CD4-positive, alpha-beta T cell treated with Interleukin-4 for 1 hour (primary cell): Measurements from ENCODE around the gene IL7R.

Experiments used
- DNase-seq, 2 donors: peaks; one replicate each; pipeline ENCODE4 v3.0.0-alpha.2; 2020 to 2022

IL7R gene, protein sequence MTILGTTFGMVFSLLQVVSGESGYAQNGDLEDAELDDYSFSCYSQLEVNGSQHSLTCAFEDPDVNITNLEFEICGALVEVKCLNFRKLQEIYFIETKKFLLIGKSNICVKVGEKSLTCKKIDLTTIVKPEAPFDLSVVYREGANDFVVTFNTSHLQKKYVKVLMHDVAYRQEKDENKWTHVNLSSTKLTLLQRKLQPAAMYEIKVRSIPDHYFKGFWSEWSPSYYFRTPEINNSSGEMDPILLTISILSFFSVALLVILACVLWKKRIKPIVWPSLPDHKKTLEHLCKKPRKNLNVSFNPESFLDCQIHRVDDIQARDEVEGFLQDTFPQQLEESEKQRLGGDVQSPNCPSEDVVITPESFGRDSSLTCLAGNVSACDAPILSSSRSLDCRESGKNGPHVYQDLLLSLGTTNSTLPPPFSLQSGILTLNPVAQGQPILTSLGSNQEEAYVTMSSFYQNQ

DNA sequence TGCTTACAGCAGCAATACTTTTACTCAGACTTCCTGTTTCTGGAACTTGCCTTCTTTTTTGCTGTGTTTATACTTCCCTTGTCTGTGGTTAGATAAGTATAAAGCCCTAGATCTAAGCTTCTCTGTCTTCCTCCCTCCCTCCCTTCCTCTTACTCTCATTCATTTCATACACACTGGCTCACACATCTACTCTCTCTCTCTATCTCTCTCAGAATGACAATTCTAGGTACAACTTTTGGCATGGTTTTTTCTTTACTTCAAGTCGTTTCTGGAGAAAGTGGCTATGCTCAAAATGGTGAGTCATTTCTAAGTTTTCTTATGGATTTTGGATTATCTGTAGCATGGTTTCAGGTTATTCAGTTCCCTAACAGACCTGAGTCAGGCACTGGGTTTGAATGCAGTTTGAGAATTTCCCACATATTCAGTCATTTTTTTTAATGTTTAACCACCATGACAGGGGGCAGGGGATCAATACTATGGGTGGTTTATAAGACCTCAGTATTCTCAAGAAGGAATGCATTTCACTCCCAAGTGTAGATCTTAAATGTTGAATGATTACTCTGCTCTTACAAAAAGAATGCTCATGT, at the start of gene IL7R:
Gene IL7R, plus strand, starts transcription at position 127 of the 587 bp plus-strand sequence. Its CDS starts 87 bp downstream, at position 214.
- DNase-seq: peak in 1 of 2 donors; percentile 88

DNA sequence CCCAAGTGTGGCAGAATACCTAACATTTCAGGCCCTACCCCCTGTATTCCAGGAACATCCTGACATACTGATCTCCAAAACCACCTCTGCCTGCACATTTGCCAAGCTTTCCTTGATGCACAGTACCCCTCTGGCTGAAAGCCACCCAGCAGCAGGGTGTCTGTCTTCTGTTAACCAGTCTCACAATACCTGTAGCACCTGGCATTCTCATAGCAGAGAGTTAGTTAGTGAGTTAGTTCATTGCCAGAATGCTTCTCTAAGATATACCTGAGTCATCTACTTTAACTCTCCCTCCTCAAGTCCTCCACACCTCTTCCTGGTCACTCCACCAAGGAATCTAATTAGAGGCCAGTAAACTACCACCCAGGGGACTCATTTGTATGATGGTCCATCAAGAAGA, 46.1 kb upstream of the IL7R start:
- DNase-seq: peak; percentile 38 to 60

DNA sequence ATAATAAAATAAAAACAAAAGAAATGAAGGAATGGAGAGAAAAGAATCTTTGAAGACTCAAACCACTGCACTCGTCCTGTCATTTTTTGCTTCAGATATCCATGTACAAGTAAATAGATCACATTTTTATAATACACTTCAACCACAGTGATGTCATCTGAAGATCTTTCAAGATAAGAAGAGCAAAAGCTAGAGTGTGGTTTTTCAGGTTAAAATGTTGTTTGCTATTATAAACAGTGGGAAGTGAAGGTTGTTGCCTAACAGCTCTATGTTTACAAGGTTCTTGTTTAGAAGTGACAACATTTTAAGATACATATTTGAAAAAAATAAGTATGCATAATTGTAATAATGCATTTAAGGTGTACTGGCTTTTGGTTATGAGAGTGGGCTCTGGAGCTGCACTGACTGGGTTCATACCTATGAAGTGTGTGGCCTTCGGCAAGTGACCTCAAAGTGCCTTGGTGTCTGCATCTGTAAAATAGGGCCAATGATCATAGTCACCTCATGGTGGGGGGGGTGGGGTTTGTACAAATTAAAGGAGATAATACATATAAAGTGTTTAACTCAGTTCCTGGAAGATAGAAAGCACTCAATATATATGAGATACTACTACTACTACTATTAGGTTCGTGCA, 45.5 kb upstream of the IL7R start:
- peak; percentile 54 to 93 for DNase-seq

DNA sequence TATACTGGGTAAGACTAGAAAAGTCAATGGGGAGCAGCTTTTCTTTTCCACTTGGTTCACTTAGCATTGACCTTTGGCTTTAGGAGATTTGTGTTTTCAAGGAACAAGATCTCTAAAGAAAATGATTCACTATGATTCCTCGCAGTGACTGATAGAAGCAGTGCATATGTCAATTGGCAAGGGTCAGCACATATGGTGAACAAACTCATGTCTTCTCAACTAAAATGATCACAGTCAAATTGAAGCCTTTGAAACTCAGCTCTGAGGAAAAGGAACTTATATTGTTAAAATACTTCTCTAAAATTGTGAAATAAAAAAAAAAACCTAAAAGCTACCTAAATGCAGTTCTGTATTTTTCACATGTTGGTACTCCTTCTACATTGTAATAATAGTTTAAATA, 43.2 kb upstream of the IL7R start:
- DNase-seq: no peak

DNA sequence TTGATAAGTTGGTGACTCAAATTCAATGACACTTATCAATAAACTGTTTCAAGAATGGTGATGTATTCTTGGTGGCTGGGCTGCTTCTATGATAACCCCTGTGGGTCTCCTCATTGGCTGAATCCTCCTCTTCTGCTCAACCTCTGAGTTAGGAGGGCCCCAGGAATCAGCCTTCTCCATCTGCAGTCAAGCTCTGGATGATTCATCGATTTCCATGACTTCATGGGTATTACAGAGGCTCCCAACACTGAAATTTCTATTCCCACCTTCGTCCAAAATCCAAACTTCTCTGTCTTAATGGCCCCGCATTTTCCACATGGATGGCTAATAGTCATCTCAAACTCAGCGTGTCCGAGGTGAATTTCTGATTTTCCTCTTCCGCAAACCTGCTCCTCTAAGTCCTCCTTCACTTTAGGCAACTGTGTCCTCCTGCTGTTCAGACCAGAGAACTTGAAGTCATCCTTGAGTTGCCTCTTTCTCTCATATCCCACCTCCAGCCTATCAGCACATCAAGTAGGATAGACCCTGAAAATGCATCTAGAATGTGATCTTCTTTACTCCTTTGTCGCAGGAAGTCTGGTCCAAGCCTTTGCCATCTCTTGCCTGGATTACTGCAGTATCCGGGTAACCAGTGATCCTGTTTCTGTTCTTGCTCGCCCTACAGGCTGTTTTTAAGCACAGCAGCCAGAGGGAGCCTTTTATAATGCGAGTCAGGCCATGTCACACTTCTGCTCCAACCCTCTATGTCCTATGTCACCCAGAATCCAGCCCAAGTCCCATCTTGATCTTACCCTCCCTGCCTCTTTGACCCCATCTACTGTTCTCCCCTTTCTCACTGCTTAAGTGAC, 41.4 kb upstream of the IL7R start:
- peak; percentile 41 to 73 for DNase-seq

DNA sequence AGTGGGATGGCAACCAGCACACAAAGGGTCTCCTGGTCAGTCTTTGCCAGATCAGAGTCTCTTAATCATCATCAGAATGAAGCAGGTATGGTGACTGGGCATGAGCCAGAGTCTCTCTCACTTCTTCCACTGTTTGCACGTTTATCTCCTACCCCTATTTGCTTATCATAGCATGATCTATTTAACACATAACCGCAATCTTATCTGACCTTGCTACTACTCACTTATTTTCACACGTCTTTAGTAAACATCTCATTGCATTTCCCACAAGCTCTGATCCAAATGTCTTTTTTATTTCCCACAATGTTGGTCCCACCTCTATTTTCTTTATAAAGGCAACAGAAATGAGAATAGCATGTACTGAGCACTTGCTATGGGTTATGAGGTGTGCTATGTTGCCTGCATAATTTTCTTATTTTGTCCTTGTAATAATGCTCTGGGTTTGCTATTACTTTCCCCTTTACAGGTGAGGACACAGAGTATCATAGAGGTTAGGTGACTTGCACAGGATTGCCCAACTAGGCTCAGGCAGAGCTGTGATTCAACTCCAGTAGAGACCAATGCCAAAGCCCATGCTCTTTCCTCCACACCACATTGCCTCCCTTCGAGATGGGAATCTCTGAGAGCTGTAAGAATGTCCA, 39.7 kb upstream of the IL7R start:
- peak in 1 of 2 donors; percentile 71 for DNase-seq

DNA sequence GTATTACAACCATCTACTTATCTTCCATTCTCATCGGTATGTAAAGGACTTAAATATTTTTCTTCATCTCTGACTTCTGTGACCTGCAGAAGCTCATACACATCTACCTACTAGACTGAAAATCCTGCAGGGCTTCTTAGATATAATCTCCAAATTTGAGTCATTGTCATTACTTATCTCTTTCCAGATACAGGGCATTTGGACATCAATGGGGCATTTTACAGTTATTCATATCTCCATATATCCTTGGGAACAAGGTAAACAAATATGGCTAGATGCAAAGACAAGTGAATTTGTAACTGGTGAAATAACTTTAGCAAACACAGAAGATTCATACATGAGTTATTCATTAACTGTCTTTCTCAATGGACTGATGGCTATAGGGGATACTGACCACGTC, 37.7 kb upstream of the IL7R start:
- DNase-seq: no peak

DNA sequence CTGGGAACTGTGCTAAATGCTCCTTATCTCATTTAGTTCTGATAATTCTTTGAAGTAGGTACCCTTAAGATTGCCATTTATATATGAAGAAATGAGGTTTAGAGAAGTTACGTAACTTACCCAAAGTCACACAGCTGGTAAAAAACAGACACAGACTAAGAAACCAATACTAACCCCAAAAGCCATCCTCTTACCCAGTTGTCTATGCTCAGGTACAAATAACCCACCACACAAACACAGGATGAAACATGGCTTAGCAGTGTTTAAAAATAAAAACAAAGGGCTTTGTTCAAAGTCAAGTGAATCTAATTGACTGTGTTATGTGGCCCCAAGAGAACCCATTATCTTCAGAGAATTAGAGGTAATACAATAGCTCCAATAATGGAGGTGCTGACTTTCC, 37.0 kb upstream of the IL7R start:
- DNase-seq: peak in 1 of 2 donors; percentile 43

DNA sequence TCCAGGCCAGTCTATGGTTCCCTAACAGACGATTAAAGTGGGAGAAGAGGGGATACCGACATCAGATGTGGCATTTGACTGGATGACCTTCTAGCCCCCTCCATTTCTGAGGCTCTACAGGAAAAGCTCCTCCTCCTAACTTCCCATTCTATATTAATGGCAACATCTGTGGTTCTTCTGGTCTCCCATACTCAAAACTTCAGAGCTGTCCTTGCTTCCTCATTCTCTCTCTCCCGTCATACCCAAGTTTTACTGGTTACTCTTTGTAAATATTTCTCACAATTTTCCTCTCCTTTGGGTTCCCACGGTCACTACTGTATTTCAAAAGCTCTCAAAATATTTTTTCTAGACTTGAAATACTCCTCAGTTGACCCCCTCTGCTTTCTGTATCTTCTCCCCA, 36.0 kb upstream of the IL7R start:
- DNase-seq: no peak

DNA sequence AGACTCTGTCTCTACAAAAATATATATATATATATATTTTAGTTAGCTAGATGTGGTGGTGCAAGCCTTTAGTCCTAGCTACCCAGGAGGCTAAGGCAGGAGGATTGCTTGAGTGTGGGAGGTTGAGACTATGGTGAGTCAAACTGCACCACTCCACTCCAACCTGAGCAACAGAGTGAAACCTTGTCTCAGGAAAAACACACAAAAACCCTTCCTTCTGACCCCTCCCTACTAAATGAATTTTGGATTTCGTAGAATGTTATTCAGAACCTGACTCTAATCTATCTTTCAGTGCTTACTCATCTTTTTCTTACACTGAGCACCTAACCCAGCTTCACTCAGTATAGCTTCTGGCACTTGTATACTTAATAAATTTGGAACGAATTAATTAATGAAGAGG, 35.2 kb upstream of the IL7R start:
- no peak for DNase-seq

DNA sequence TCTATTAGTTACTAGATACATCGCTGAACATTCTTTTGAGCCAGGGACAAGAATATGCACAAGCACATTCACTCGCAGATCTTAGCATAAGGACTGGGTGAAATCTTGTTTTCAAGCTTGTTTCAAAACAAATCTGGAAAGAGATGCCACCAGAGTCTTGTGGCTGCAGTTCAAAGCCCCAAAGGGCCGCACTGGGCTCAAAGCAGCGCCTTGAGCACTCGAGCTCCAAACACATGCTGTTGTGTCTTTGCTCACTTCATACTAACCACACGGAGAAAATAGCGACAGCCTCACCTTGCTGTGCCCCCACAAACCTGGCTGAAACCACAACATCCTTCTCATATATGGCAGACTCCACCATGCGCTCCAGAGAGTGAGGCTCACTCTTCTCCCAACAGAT, 34.2 kb upstream of the IL7R start:
- peak; percentile 58 to 62 for DNase-seq

DNA sequence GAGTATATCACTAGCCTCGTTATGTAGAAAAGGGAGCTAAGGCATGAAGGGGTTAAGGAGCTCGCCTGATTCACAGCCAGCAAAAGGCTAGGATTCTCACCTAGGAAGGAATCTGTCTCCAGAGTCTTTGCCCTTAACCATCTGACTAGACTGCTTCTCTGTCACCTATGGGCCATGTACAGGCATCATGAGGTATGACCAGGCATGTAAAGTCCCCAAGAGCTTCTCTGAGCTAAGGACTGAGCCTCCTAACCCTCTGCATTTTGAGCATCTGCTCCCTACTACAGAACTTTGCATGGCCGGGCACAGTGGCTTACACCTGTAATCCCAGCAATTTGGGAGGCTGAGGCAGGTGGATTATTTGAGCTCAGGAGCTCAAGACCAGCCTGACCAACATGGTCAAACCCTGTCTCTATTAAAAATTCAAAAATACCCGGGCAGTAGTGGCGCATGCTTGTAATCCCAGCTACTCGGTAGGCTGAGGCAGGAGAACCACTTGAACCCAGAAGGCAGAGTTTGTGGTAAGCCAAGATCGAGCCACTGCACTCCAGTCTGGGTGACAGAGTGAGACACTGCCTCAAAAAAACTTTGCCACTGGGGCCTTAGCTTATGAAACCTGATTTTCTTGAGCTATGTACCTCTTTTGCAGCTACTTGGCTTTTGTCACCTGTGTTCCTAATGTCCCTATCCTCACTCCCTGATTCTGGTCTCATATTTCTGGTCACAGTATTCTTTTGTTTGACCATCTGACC, 33.2 kb upstream of the IL7R start:
- no peak for DNase-seq

DNA sequence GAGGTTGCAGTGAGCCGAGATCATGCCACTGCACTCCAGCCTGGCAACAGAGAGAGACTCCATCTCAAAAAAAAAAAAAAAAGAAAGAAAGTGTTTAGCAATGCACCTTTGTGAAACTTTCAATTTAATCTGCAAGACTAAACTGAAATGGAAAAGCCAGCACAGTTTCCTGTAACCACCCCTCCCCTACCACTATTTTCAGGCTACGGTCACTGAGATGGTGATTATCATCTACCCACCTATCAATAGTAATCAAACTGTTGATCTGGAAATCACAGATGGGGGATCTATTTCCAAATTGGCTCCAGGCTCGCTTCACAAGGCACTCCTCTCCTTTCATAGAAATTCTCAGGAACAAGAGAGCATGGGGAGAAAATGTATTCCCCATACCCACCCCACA, 30.6 kb upstream of the IL7R start:
- DNase-seq: no peak

DNA sequence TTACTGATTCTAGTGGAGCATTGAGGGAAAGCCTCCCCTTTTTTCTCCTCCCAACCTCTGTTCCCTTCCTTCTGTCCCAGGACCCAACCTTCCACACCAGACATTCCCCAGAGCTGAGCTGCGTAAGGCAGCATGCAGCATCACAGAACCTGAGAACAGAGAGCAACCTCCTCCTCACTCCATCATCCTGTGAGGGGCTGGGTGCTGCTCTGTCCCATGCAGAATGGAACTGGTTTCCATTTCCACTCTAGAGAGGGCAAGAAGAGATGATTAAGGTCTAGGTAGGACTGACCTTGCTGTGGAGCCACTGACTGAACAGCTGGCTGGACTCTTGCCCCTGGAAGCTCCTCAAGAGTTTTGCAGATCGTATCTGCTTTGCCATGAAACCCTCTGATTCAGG, 30.1 kb upstream of the IL7R start:
- DNase-seq: no peak

DNA sequence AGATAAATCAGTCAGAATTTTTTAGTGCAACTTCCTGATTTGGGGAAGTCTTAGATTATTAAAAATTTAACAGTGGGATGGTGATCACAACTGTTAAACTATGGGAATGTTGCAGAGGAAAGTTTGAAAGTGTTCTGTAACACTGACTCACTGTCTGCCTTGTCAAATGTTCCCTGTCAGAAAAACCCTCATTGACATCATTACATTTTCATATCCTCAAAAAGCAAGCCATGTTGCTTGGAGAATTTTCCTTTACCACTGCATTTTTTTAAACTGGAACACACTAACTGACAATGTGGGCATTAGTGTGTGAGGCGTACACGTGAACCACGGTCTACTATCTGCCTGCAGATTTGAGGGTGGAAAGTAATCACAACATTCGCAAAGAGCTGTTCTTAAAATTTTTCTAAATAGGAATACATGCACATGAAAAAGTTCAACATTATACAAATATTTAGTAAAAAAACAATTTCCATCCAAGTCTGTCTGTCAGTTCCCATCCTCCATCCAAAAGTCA, 28.6 kb upstream of the IL7R start:
- no peak for DNase-seq

DNA sequence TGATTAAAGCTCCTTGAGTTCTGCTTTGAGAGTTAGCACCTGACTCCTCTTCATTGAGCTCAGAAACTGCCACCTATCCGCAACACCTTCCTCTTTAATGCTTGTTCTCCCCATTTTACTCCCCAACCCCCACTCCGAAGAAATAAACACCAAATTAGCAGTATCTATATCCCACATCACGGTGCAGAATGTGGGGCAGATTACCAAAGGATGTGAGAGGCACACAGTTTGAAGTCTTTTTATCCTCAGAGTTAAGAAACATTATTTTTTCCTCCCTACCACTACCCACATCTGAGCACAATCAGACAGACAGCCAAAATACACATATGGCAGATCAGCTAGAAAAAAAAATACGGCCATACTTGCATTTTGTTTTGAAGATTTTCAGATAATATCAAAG, 26.1 kb upstream of the IL7R start:
- DNase-seq: peak; percentile 60 to 81

DNA sequence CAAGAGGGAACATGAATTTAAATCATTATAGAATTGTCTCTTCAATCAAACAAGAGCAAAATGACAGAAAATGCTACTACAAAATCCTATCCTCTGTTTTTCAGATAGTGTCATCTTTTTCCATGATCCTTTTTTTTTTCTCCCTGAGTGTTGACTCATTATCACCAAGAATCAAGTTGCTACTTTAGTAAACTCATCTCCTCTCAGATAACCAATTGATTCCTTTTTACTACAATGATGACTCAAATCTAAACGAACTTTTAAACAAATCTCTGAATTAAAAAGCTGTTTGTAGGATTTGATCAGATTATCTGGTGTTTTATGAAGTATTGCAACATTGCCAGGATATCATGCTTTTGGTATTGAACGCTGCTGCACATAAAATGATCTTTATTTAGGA, 23.9 kb upstream of the IL7R start:
- DNase-seq: no peak

DNA sequence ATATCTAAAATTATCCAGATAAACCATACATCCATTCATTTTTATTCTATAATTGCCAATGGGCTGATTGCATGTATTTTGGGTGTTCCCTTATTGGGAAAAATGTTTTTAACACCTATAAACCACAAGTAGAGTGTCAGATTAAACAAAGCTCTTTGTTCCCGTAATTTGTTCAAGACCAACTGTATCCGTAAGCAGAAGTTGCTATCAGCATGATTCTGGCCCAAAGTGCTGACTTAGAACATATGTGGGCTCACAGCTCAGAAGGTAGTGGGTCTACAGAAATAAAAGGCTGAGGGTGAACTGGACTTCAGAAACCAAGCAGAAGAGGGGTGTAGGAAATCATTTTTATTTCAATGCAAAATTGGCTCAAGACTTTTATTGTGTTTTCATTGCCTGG, 23.5 kb upstream of the IL7R start:
- DNase-seq: no peak

DNA sequence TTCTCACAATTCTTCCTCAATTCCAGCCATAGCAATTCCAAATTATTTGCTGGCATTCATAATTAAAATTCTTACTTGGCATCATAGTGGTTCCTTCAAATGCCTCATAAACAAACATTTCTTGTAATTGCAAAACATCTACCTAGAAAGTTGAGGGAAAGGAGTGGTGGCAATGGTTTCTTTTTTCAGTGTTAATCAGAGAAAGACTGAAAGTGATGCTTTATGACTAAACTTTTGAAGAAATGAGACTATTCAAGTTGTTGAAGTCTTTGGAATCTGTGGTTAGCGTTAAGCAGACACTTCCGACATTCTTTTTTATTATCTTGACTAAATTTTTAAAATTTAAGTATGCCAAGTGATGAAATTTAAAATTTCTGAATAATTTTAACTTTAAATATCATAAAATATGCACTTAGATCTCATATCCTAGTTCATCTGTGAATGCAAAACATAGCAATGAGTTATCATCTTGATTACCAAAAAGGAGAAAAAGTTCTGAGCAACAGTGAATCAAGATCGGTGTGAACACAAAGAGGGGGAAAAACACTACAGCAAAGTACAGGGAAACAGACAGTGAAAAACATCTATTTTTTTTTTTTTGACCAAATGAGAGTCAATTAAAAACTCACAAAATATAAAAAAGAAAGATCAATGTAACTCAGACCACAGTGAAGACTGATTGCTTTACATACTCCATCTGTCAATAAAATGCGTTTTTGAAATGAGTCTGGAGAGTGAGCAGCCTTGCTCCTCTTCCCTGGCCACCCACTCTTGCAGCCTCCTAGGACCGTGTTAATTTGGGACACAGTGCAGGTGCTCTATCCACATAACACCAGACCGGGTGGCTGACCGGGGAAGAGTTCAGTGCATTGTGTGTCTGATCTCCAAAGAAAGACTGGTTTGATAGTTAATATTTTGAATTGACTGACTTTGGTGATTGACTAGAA, 20.6 kb upstream of the IL7R start:
- peak in 1 of 2 donors; percentile 55 for DNase-seq

DNA sequence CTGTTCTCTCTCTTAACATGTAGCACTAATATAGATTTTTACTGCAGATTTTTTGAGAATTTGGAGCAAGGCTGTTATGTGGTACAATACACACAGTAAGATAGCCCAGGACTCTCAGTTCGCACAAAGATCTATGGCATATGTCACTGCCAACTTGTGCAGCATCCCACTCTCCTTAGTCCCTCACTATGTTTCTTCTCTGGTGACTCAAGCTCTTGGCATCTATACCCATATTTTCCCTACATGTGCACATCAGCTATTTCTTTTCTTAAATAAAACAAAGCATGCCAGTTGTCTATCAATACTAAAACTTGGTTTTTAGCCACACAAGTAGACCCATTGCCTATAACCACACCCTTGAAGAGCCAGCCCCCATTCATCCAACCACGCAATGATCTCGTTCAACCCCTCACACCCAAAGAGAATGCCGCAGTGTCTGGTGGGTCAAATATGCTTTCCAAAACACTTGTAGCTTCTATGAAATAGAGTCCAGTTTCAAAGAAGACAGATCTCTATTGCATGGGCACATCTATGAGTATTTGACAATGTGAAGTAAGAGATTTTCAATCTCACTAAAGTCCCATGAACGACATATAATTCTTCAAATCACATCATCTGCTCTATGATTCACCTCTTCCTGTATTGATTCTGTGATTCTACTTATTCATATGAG, 18.2 kb upstream of the IL7R start:
- DNase-seq: no peak
